HepG2 (cell line): Measurements from ENCODE around the gene SPATA12. TPM values are rescaled to one million over a fixed set of nuclear protein-coding genes. Genes with fewer than 3 reads are reported as not detected.

Experiments used
- ATAC-seq: fragments of 200-7000 bp; cut with Tn5 transposase; 3 replicates; pipeline ENCODE4 v1.9.1; 2020; ENCODE audit warnings: mild to moderate bottlenecking, moderate library complexity
- BruUV-seq: library from RNA; stranded (reverse); fragments of 400-500 nt; replicated peaks from 2 replicates; lab custom pipeline; 2021; lab: Mats Ljungman, UMichigan
- CTCF ChIA-PET: fragments of 300-600 bp; formaldehyde crosslinking; extraction: SDS; loops from one replicate; lab custom pipeline; 2021; ENCODE audit warnings: low total read pairs, inconsistent platforms, low intra/inter-chr PET ratio; lab: Yijun Ruan, JAX
- POLR2A ChIA-PET: fragments of 350-600 bp; sonication (Branson Sonifier 250); formaldehyde crosslinking; loops from one replicate; lab custom pipeline; 2020; ENCODE audit warnings: antibody characterized with exemption, inconsistent platforms; lab: Yijun Ruan, JAX
- DNase-seq: peaks from one replicate; pipeline ENCODE4 v3.0.0-alpha.2; 2015; ENCODE audit warnings: low spot score
- FAIRE-seq: peaks from 3 replicates; lab custom pipeline; 2011; peaks lifted over from hg19 to GRCh38; lab: Jason Lieb, UNC
- H2AFZ ChIP-seq: one replicate; pipeline ENCODE4 v1.6.1; 2011; ENCODE audit warnings: low read length, inconsistent platforms
- H3K27ac ChIP-seq: fragments of 300-600 bp; 3 replicates; pipeline ENCODE4 v1.8.0; 2011; ENCODE audit warnings: mixed run types, mild to moderate bottlenecking, mixed read lengths, low read length, inconsistent platforms; ENCODE audit not compliant: insufficient read depth; ENCODE audit errors: extremely low read length
- H3K27me3 ChIP-seq, 2 experiments: fragments of 200-600 bp in 1 of 2; 2 replicates in 1 of 2; 3 replicates in 1 of 2; pipeline versions ENCODE4 v1.6.0 to v1.8.0; 2011; ENCODE audit warnings: low read length in 2 of 2, mild to moderate bottlenecking in 2 of 2, moderate library complexity in 2 of 2, inconsistent platforms in 1 of 2; ENCODE audit not compliant: insufficient read depth in 2 of 2, control insufficient read depth in 1 of 2
- H3K36me3 ChIP-seq, 2 experiments: fragments of 200-600 bp in 1 of 2; replicated peaks in 1 of 2; 2 replicates in 1 of 2; 3 replicates in 1 of 2; pipeline versions ENCODE4 v1.5.1 to v1.8.0; 2011; ENCODE audit warnings: low read length in 2 of 2, inconsistent platforms in 1 of 2; ENCODE audit not compliant: insufficient read depth in 2 of 2, control insufficient read depth in 1 of 2
- H3K4me1 ChIP-seq: 2 replicates; pipeline ENCODE4 v1.5.1; 2012; ENCODE audit warnings: low read length, inconsistent platforms; ENCODE audit not compliant: insufficient read depth
- H3K4me2 ChIP-seq: 2 replicates; pipeline ENCODE4 v1.6.0; 2011; ENCODE audit warnings: low read depth, low read length, inconsistent platforms
- H3K4me3 ChIP-seq, 3 experiments: fragments of 200-600 bp in 1 of 3; sonication (generic), shearing (Covaris generic) in 1 of 3; replicated peaks in 1 of 3; 2 replicates each; pipeline ENCODE4 v1.5.1; 2011 to 2016; ENCODE audit warnings: low read length in 3 of 3, inconsistent platforms in 2 of 3, low read depth in 2 of 3, mild to moderate bottlenecking in 2 of 3, control low read depth in 1 of 3, mixed read lengths in 1 of 3; ENCODE audit not compliant: insufficient read depth in 1 of 3
- H3K79me2 ChIP-seq: one replicate; pipeline ENCODE4 v1.6.1; 2011; ENCODE audit warnings: low read length, inconsistent platforms; ENCODE audit not compliant: insufficient read depth
- H3K9ac ChIP-seq: 2 replicates; pipeline ENCODE4 v1.6.0; 2011; ENCODE audit warnings: mild to moderate bottlenecking, low read depth, low read length, inconsistent platforms; ENCODE audit not compliant: insufficient read depth
- H3K9me3 ChIP-seq: 2 replicates; pipeline ENCODE4 v1.5.1; 2012; ENCODE audit warnings: mild to moderate bottlenecking, low read length
- H4K20me1 ChIP-seq: 2 replicates; pipeline ENCODE4 v1.6.0; 2011; ENCODE audit warnings: inconsistent platforms, mild to moderate bottlenecking, low read length, moderate library complexity; ENCODE audit not compliant: insufficient read depth
- ADNP ChIP-seq: sonication (generic); formaldehyde crosslinking; IDR thresholded peaks from 2 replicates; pipeline ENCODE4 v1.4.0; 2020; ENCODE audit warnings: missing genetic modification reagents
- ARHGAP35 ChIP-seq: sonication (generic); formaldehyde crosslinking; IDR thresholded peaks from 2 replicates; pipeline ENCODE4 v1.9.0; 2022; ENCODE audit warnings: mild to moderate bottlenecking, inconsistent platforms, moderate library complexity, missing genetic modification reagents, borderline replicate concordance
- ATF4 ChIP-seq, 2 experiments: fragments of 450-650 bp in 1 of 2; sonication (generic) in 1 of 2; formaldehyde crosslinking; IDR thresholded peaks; 2 replicates each; pipeline versions ENCODE4 v1.5.0 to v1.8.0; 2020 to 2022; ENCODE audit warnings: mild to moderate bottlenecking in 1 of 2, missing genetic modification reagents in 1 of 2
- CREBL2 ChIP-seq: sonication (generic); formaldehyde crosslinking; IDR thresholded peaks from 2 replicates; pipeline ENCODE4 v1.8.1; 2023; ENCODE audit warnings: missing genetic modification reagents, mild to moderate bottlenecking, borderline replicate concordance
- CREM ChIP-seq, 2 experiments: sonication (generic) in 1 of 2; formaldehyde crosslinking in 1 of 2; IDR thresholded peaks; 2 replicates each; pipeline versions ENCODE4 v1.4.0 to v1.6.1; 2016 to 2020; ENCODE audit warnings: antibody characterized with exemption in 1 of 2, mild to moderate bottlenecking in 1 of 2, missing genetic modification reagents in 1 of 2
- HNF4G ChIP-seq, 2 experiments: sonication (generic) in 1 of 2; formaldehyde crosslinking in 1 of 2; IDR thresholded peaks; 2 replicates each; pipeline versions ENCODE4 v1.4.0 to v1.6.1; 2011 to 2020; ENCODE audit warnings: borderline replicate concordance in 2 of 2, low read depth in 2 of 2, mild to moderate bottlenecking in 2 of 2, low read length in 1 of 2, missing genetic modification reagents in 1 of 2, moderate library complexity in 1 of 2
- HOXD1 ChIP-seq: sonication (generic); formaldehyde crosslinking; IDR thresholded peaks from 2 replicates; pipeline ENCODE4 v1.5.0; 2020; ENCODE audit warnings: missing genetic modification reagents
- ZBTB14 ChIP-seq: sonication (generic); formaldehyde crosslinking; IDR thresholded peaks from 2 replicates; pipeline ENCODE4 v1.4.0; 2020; ENCODE audit warnings: missing genetic modification reagents
- ZKSCAN8 ChIP-seq: IDR thresholded peaks from 2 replicates; pipeline ENCODE4 v1.6.1; 2016; ENCODE audit warnings: borderline replicate concordance, missing genetic modification reagents, missing compliant biosample characterization
- ZNF414 ChIP-seq: sonication (generic); formaldehyde crosslinking; IDR thresholded peaks from 2 replicates; pipeline ENCODE4 v1.5.0; 2020; ENCODE audit warnings: missing genetic modification reagents
- ZNF609 ChIP-seq: sonication (generic); formaldehyde crosslinking; IDR thresholded peaks from 2 replicates; pipeline ENCODE4 v1.4.0; 2020; ENCODE audit warnings: mild to moderate bottlenecking, missing genetic modification reagents, borderline replicate concordance
- WGBS: methylation state at CpG from one replicate; pipeline ENCODE4 v1.1.6; 2017; ENCODE audit warnings: low lambda C conversion rate; 5-methylcytosine and 5-hydroxymethylcytosine counted together
- in situ Hi-C: cut with HindIII; loops from 2 replicates; pipeline ENCODE4 v1.10.0; 2017; ENCODE audit warnings: low pct_unique_long_range_greater_than_20kb; ENCODE audit not compliant: extremely low pct_ligation_motif_present
- intact Hi-C: fragments of 100-400 bp; cut with micrococcal nuclease; formaldehyde crosslinking; loops from one replicate; pipeline ENCODE4 v1.10.0; 2022; ENCODE audit not compliant: unreplicated experiment
- polyA plus RNA-seq, 8 experiments: library from polyadenylated mRNA; depleted of rRNA in 3 of 8; stranded (reverse) in 7 of 8; unstranded in 1 of 8; fragments of >200 nt; fragmentation: Illumina TruSeq in 4 of 8; extraction: Trizol in 4 of 8; gene quantifications; 2 replicates each; pipeline versions ENCODE4 v1.2.1 to v1.2.3, GENCODE V29; 2011 to 2016; ENCODE audit warnings: low read depth in 4 of 8, missing spikeins in 1 of 8, mixed read lengths in 1 of 8; ENCODE audit not compliant: insufficient read depth in 1 of 8
- total RNA-seq, 5 experiments: library from RNA; depleted of rRNA; stranded (reverse); fragments of >200 nt; fragmentation: Illumina TruSeq; extraction: Trizol; gene quantifications; 2 replicates each; pipeline ENCODE4 v1.2.3, GENCODE V29; 2016; ENCODE audit warnings: low read depth in 1 of 5

SPATA12 gene
- total and polyA plus RNA-seq, 2 of the 13 experiments (the other 11 are each of a cell fraction or from before 2014, with no cell fraction given): 0.09 to 0.25 TPM

GRCh38 chr3:57048052-57048671 lies 12.3 kb upstream of the SPATA12 start:
- Histone ChIP-seq H3K79me2 (peaks cover 5% of the 10 kb centered on the region), H3K27ac (no peak overlapping the region), H3K4me2 (no peak overlapping the region), H4K20me1 (no peaks in the 10 kb centered on the region), H3K36me3 (no peaks in the 10 kb centered on the region), H3K27me3 (no peaks in the 10 kb centered on the region), H3K4me1 (peaks cover 34% of the 10 kb centered on the region), H3K9ac (no peak overlapping the region), H2AFZ (no peak overlapping the region), H3K4me3 (no peak overlapping the region), H3K9me3 (no peaks in the 10 kb centered on the region)
- POLR2A ChIA-PET: no interaction called here
- intact Hi-C loops: no loop called here
- no TSS peak for BruUV-seq
- TF ChIP-seq CREM (IDR thresholded peaks at IDR 0.05) (no peak), CREM (CRISPR knock-in tag; IDR thresholded peaks at IDR 0.05) (no peak), ARHGAP35 (CRISPR knock-in tag) (no peak), ZNF414 (CRISPR knock-in tag) (no peak), HNF4G (IDR thresholded peaks at IDR 0.05; ENCODE audit: borderline replicate concordance, low read depth, low read length) (no peak), HNF4G (CRISPR knock-in tag; IDR thresholded peaks at IDR 0.05; ENCODE audit: borderline replicate concordance, low read depth) (no peak), ZKSCAN8 (CRISPR knock-in tag) (no peak), ADNP (CRISPR knock-in tag) (no peak), HOXD1 (CRISPR knock-in tag) (no peak), ATF4 (CRISPR knock-in tag; IDR thresholded peaks at IDR 0.05) (no peak), ZBTB14 (CRISPR knock-in tag) (no peak), ZNF609 (no peak), CREBL2 (no peak)
- ATAC-seq: no peak
- in situ Hi-C loops: no loop called here
- DNase-seq: no peak
- CTCF ChIA-PET: no interaction called here
- no peak for FAIRE-seq
- 97% methylated on average over 8 of the region's 8 CpGs for WGBS
